GM23338 (cell line): ENCODE results near the gene FHIT.

ENCODE experiments used
- CTCF ChIP-seq, 2 experiments: fragments of 200-600 bp in 1 of 2; sonication (generic) in 1 of 2; conservative IDR thresholded peaks; 2 replicates each; pipeline versions ENCODE4 v1.5.1 to v1.6.1; 2016 to 2017; ENCODE audit warnings: antibody characterized with exemption in 2 of 2, low read depth in 2 of 2, mild to moderate bottlenecking in 2 of 2, moderate library complexity in 1 of 2
- REST ChIP-seq: IDR thresholded peaks from one replicate; pipeline ENCODE4 v1.6.1; 2018; ENCODE audit warnings: antibody characterized with exemption; ENCODE audit not compliant: unreplicated experiment

- TF ChIP-seq REST (no peak), CTCF (conservative IDR thresholded peaks at IDR 0.05; ENCODE audit: low read depth in 2 of 2) (no peak)
These were observed 208.1 kb downstream of the FHIT start for GRCh38 chr3:61043156-61043555.
